ENCODE results near the gene KCNT2.

KCNT2 gene

GRCh38 chr1:196260270-196260669, 348.0 kb downstream of the KCNT2 start:
- TF ChIP-seq EZH2phosphoT487 (IDR thresholded peaks at IDR 0.05; ENCODE audit: low read depth) (no peak), CTCF (IDR thresholded peaks at IDR 0.05; ENCODE audit: low read depth, low read length) (no peak)
- Histone ChIP-seq H3K27me3 (ENCODE audit: low read depth, low read length) (no peaks in the 10 kb centered on the region), H3K27ac (ENCODE audit: low read length) (no peak overlapping the region)

GRCh38 chr1:196259316-196259715, 348.9 kb downstream of the KCNT2 start:
- TF ChIP-seq CTCF (IDR thresholded peaks at IDR 0.05; ENCODE audit: low read depth, low read length), result no peak
- no peak for TF ChIP-seq EZH2phosphoT487 (IDR thresholded peaks at IDR 0.05; ENCODE audit: low read depth)
- Histone ChIP-seq H3K4me1 (ENCODE audit: low read length) (peaks cover 30% of the 10 kb centered on the region), H3K9ac (ENCODE audit: low read length) (no peak overlapping the region), H3K36me3 (replicated peaks; ENCODE audit: low read depth, low read length) (no peaks in the 10 kb centered on the region), H3K4me2 (ENCODE audit: low read length) (peak overlapping the region; percentile 31), H3K27me3 (ENCODE audit: low read depth, low read length) (no peaks in the 10 kb centered on the region), H3K4me3 (ENCODE audit: low read length) (peak overlapping the region; percentile 4; the same call in 1 of the 2 replicates), H3K79me2 (ENCODE audit: low read length) (no peaks in the 10 kb centered on the region), H3K27ac (ENCODE audit: low read length) (no peak overlapping the region), H2AFZ (ENCODE audit: low read depth, low read length) (no peak overlapping the region), H4K20me1 (ENCODE audit: insufficient read depth, low read length) (no peaks in the 10 kb centered on the region), H3K9me3 (ENCODE audit: insufficient read depth, low read length) (no peaks in the 10 kb centered on the region)

More at GRCh38 chr1:196260270-196260669, 348.0 kb downstream of the KCNT2 start:
- Histone ChIP-seq H3K9ac (ENCODE audit: low read length) (no peak overlapping the region), H3K79me2 (ENCODE audit: low read length) (no peaks in the 10 kb centered on the region), H4K20me1 (ENCODE audit: insufficient read depth, low read length) (no peaks in the 10 kb centered on the region), H3K4me1 (ENCODE audit: low read length) (peaks cover 30% of the 10 kb centered on the region), H3K9me3 (ENCODE audit: insufficient read depth, low read length) (no peaks in the 10 kb centered on the region), H3K36me3 (replicated peaks; ENCODE audit: low read depth, low read length) (no peaks in the 10 kb centered on the region), H2AFZ (ENCODE audit: low read depth, low read length) (no peak overlapping the region), H3K4me3 (ENCODE audit: low read length) (no peak overlapping the region), H3K4me2 (ENCODE audit: low read length) (no peak overlapping the region)

GRCh38 chr1:196255762-196256161, 352.5 kb downstream of the KCNT2 start:
- Histone ChIP-seq H3K27ac (ENCODE audit: low read length) (no peak overlapping the region), H3K79me2 (ENCODE audit: low read length) (no peaks in the 10 kb centered on the region), H3K9me3 (ENCODE audit: insufficient read depth, low read length) (no peaks in the 10 kb centered on the region), H2AFZ (ENCODE audit: low read depth, low read length) (no peak overlapping the region), H3K4me1 (ENCODE audit: low read length) (peaks cover 36% of the 10 kb centered on the region), H3K9ac (ENCODE audit: low read length) (no peak overlapping the region), H3K36me3 (replicated peaks; ENCODE audit: low read depth, low read length) (no peaks in the 10 kb centered on the region), H3K4me3 (ENCODE audit: low read length) (no peak overlapping the region), H3K27me3 (ENCODE audit: low read depth, low read length) (no peaks in the 10 kb centered on the region), H4K20me1 (ENCODE audit: insufficient read depth, low read length) (no peaks in the 10 kb centered on the region), H3K4me2 (ENCODE audit: low read length) (no peak overlapping the region; the same call in 1 of the 2 replicates)
- TF ChIP-seq CTCF (IDR thresholded peaks at IDR 0.05; ENCODE audit: low read depth, low read length) (no peak), EZH2phosphoT487 (IDR thresholded peaks at IDR 0.05; ENCODE audit: low read depth) (no peak)

- no peaks in the 10 kb centered on the region for H3K27me3 ChIP-seq (ENCODE audit: low read depth, low read length)
- H3K4me3 ChIP-seq (ENCODE audit: low read length), result no peak overlapping the region
- no peaks in the 10 kb centered on the region for H3K9me3 ChIP-seq (ENCODE audit: insufficient read depth, low read length)
- H3K9ac ChIP-seq (ENCODE audit: low read length), result no peak overlapping the region
- no peaks in the 10 kb centered on the region for H3K79me2 ChIP-seq (ENCODE audit: low read length)
- H3K27ac ChIP-seq (ENCODE audit: low read length), result no peak overlapping the region
- H4K20me1 ChIP-seq (ENCODE audit: insufficient read depth, low read length), result no peaks in the 10 kb centered on the region
- TF ChIP-seq EZH2phosphoT487 (IDR thresholded peaks at IDR 0.05; ENCODE audit: low read depth) (no peak), CTCF (IDR thresholded peaks at IDR 0.05; ENCODE audit: low read depth, low read length) (no peak)
- H3K36me3 ChIP-seq (replicated peaks; ENCODE audit: low read depth, low read length), result no peaks in the 10 kb centered on the region
- H3K4me2 ChIP-seq (ENCODE audit: low read length), result no peak overlapping the region
- no peak overlapping the region for H2AFZ ChIP-seq (ENCODE audit: low read depth, low read length)
- no peaks in the 10 kb centered on the region for H3K4me1 ChIP-seq (ENCODE audit: low read length)
Measured at GRCh38 chr1:196229546-196229945, 378.7 kb downstream of the KCNT2 start.

Data from OCI-LY3 (cell line).